HepG2 (cell line): ENCODE measurements around the gene HLA-B. TPM values are rescaled to one million over a fixed set of nuclear protein-coding genes. Genes with fewer than 3 reads are reported as not detected.

Experiments used
- ATF4 ChIP-seq, 2 experiments: fragments of 450-650 bp in 1 of 2; sonication (generic) in 1 of 2; formaldehyde crosslinking; IDR thresholded peaks; 2 replicates each; pipeline versions ENCODE4 v1.5.0 to v1.8.0; 2020 to 2022; ENCODE audit warnings: mild to moderate bottlenecking in 1 of 2, missing genetic modification reagents in 1 of 2
- BRCA1 ChIP-seq: sonication (generic); formaldehyde crosslinking; IDR thresholded peaks from 2 replicates; pipeline ENCODE4 v1.4.0; 2020; ENCODE audit warnings: missing genetic modification reagents
- FOXP4 ChIP-seq: sonication (generic); formaldehyde crosslinking; IDR thresholded peaks from 2 replicates; pipeline ENCODE4 v1.4.0; 2020; ENCODE audit warnings: missing genetic modification reagents
- FUBP1 ChIP-seq: sonication (generic); formaldehyde crosslinking; IDR thresholded peaks from 2 replicates; pipeline ENCODE4 v1.5.1; 2020; ENCODE audit warnings: missing genetic modification reagents, mild to moderate bottlenecking, borderline replicate concordance
- HMGXB3 ChIP-seq: sonication (generic); formaldehyde crosslinking; IDR thresholded peaks from 2 replicates; pipeline ENCODE4 v1.4.0; 2020; ENCODE audit warnings: missing genetic modification reagents, borderline replicate concordance
- MLLT10 ChIP-seq: sonication (generic); formaldehyde crosslinking; IDR thresholded peaks from 2 replicates; pipeline ENCODE4 v1.4.0; 2020; ENCODE audit warnings: missing genetic modification reagents
- NR2F6 ChIP-seq, 2 experiments: IDR thresholded peaks; 2 replicates each; pipeline ENCODE4 v1.6.1; 2016; ENCODE audit warnings: antibody characterized with exemption in 1 of 2, mild to moderate bottlenecking in 1 of 2
- PTBP1 ChIP-seq: fragments of 200-400 bp; formaldehyde crosslinking; IDR thresholded peaks from 2 replicates; pipeline ENCODE4 v1.6.1; 2018; ENCODE audit warnings: low read length, low read depth; ENCODE audit not compliant: poor library complexity, severe bottlenecking
- RNF2 ChIP-seq: fragments of 450-650 bp; conservative IDR thresholded peaks from 2 replicates; pipeline ENCODE4 v1.6.1; 2016; ENCODE audit warnings: low read depth
- SMAD3 ChIP-seq: sonication (generic); formaldehyde crosslinking; IDR thresholded peaks from 2 replicates; pipeline ENCODE4 v1.4.0; 2020; ENCODE audit warnings: missing genetic modification reagents
- SMYD3 ChIP-seq: sonication (generic); formaldehyde crosslinking; IDR thresholded peaks from 2 replicates; pipeline ENCODE4 v1.8.1; 2023; ENCODE audit warnings: mild to moderate bottlenecking, missing genetic modification reagents
- TFAP4 ChIP-seq: sonication (generic); IDR thresholded peaks from 2 replicates; pipeline ENCODE4 v1.6.1; 2016; ENCODE audit warnings: low read depth, borderline replicate concordance
- ZC3H4 ChIP-seq: sonication (generic); formaldehyde crosslinking; IDR thresholded peaks from 2 replicates; pipeline ENCODE4 v1.4.0; 2020; ENCODE audit warnings: missing genetic modification reagents, borderline replicate concordance
- ZNF382 ChIP-seq: sonication (generic); formaldehyde crosslinking; IDR thresholded peaks from 2 replicates; pipeline ENCODE4 v1.5.0; 2020; ENCODE audit warnings: missing genetic modification reagents, mild to moderate bottlenecking, borderline replicate concordance
- ZNF501 ChIP-seq: sonication (generic); formaldehyde crosslinking; IDR thresholded peaks from 2 replicates; pipeline ENCODE4 v1.5.1; 2020; ENCODE audit warnings: mild to moderate bottlenecking, moderate library complexity, missing genetic modification reagents
- ZNF616 ChIP-seq: sonication (generic); formaldehyde crosslinking; IDR thresholded peaks from 2 replicates; pipeline ENCODE4 v1.5.0; 2020; ENCODE audit warnings: low read depth, mild to moderate bottlenecking, missing genetic modification reagents
- polyA plus RNA-seq, 8 experiments: library from polyadenylated mRNA; depleted of rRNA in 3 of 8; stranded (reverse) in 7 of 8; unstranded in 1 of 8; fragments of >200 nt; fragmentation: Illumina TruSeq in 4 of 8; extraction: Trizol in 4 of 8; gene quantifications; 2 replicates each; pipeline versions ENCODE4 v1.2.1 to v1.2.3, GENCODE V29; 2011 to 2016; ENCODE audit warnings: low read depth in 4 of 8, missing spikeins in 1 of 8, mixed read lengths in 1 of 8; ENCODE audit not compliant: insufficient read depth in 1 of 8
- total RNA-seq, 5 experiments: library from RNA; depleted of rRNA; stranded (reverse); fragments of >200 nt; fragmentation: Illumina TruSeq; extraction: Trizol; gene quantifications; 2 replicates each; pipeline ENCODE4 v1.2.3, GENCODE V29; 2016; ENCODE audit warnings: low read depth in 1 of 5

HLA-B gene
- total and polyA plus RNA-seq, 2 of the 13 experiments (the other 11 are each of a cell fraction or from before 2014, with no cell fraction given): 35.3 to 88.9 TPM

GRCh38 chr6:31399589-31400466, 42.8 kb upstream of the HLA-B start (continued):
- peak; percentile 64 for TF ChIP-seq HMGXB3 (CRISPR knock-in tag)
- peak in 1 of 2 experiments; percentile 53; a peak in 1 of 4 replicates for TF ChIP-seq ATF4 (CRISPR knock-in tag; IDR thresholded peaks at IDR 0.05)
- no peak for TF ChIP-seq NR2F6 (IDR thresholded peaks at IDR 0.05)
- peak; percentile 45; the same call in 1 of the 2 replicates for TF ChIP-seq NR2F6 (CRISPR knock-in tag; IDR thresholded peaks at IDR 0.05)
- no peak for TF ChIP-seq MLLT10 (CRISPR knock-in tag)
- TF ChIP-seq ZNF616 (CRISPR knock-in tag): 0 out of 2 replicates have a peak, but pooled peaks have one; percentile 62
- TF ChIP-seq RNF2: no peak
- TF ChIP-seq SMAD3 (CRISPR knock-in tag): no peak
- TF ChIP-seq ZNF501: peak; percentile 82
- 0 out of 2 replicates have a peak, but pooled peaks have one; percentile 58 for TF ChIP-seq SMYD3 (CRISPR knock-in tag)
- TF ChIP-seq ZC3H4: no peak
- peak; percentile 22; the same call in 1 of the 2 replicates for TF ChIP-seq FOXP4 (CRISPR knock-in tag)
- no peak for TF ChIP-seq ZNF382 (CRISPR knock-in tag)
- peak; percentile 5; the same call in 1 of the 2 replicates for TF ChIP-seq TFAP4
- TF ChIP-seq FUBP1 (CRISPR knock-in tag): no peak
- TF ChIP-seq PTBP1: peak; percentile 75
- TF ChIP-seq BRCA1 (CRISPR knock-in tag): no peak
